PC-3 (cell line): ENCODE results near the gene MMP23B.

Source experiments
- CTCF ChIP-seq: fragments of 300-600 bp; sonication (generic); conservative IDR thresholded peaks from 2 replicates; pipeline ENCODE4 v1.5.1; 2017; ENCODE audit warnings: antibody characterized with exemption, low read depth, mild to moderate bottlenecking, low read length
- EZH2 ChIP-seq: fragments of 300-600 bp; sonication (generic); IDR thresholded peaks from one replicate; pipeline ENCODE4 v1.6.1; 2017; ENCODE audit warnings: antibody characterized with exemption, mild to moderate bottlenecking, low read length; ENCODE audit not compliant: unreplicated experiment
- EZH2phosphoT487 ChIP-seq: fragments of 300-600 bp; sonication (generic); IDR thresholded peaks from 2 replicates; pipeline ENCODE4 v1.6.1; 2018; ENCODE audit warnings: mild to moderate bottlenecking, antibody characterized with exemption, low read length, borderline replicate concordance

DNA sequence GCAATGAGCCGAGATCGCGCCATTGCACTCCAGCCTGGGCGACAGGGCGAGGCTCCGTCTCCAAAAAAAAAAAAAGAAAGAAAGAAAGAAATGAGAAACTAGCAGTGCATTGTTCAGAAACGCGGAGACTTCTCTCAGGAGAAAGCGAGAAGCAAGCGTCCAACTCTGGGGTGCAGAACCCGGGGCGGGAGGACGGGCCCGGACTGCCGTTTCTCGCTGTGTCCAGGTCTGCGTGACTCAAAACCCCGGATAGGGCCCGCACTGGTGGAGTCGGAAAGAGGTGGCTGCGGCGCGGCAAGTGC is 17.1 kb upstream of the MMP23B start:
- TF ChIP-seq CTCF (no peak), EZH2phosphoT487 (no peak), EZH2 (no peak)
